Liver (tissue), 3 donors: ENCODE results near the gene PLEKHO1.

Experiments
- CTCF ChIP-seq: fragments of 150-350 bp; IDR thresholded peaks from 2 replicates; pipeline ENCODE4 v1.5.1; 2017; ENCODE audit warnings: improper control_type of control experiment, low read depth, low read length; ENCODE audit not compliant: missing input control
- EGR1 ChIP-seq, 2 donors: IDR thresholded peaks; 2 replicates each; pipeline ENCODE4 v1.6.1; 2016 to 2018; ENCODE audit warnings: antibody characterized with exemption in 2 of 2, low read depth in 2 of 2
- GABPA ChIP-seq, 2 donors: IDR thresholded peaks in 1 of 2; conservative IDR thresholded peaks in 1 of 2; 2 replicates each; pipeline ENCODE4 v1.6.1; 2016; ENCODE audit warnings: antibody characterized with exemption in 2 of 2, mild to moderate bottlenecking in 1 of 2, moderate library complexity in 1 of 2
- HNF4G ChIP-seq: IDR thresholded peaks from 2 replicates; pipeline ENCODE4 v1.6.1; 2016; ENCODE audit warnings: antibody characterized with exemption
- MAX ChIP-seq: IDR thresholded peaks from 2 replicates; pipeline ENCODE4 v1.6.1; 2016; ENCODE audit warnings: antibody characterized with exemption
- NR2F2 ChIP-seq: IDR thresholded peaks from 2 replicates; pipeline ENCODE4 v1.6.1; 2016; ENCODE audit warnings: antibody characterized with exemption
- RAD21 ChIP-seq, 2 donors: IDR thresholded peaks; 2 replicates each; pipeline ENCODE4 v1.6.1; 2016; ENCODE audit warnings: antibody characterized with exemption in 2 of 2, mild to moderate bottlenecking in 2 of 2
- TAF1 ChIP-seq: conservative IDR thresholded peaks from 2 replicates; pipeline ENCODE4 v1.6.1; 2016; ENCODE audit warnings: antibody characterized with exemption, mild to moderate bottlenecking
- YY1 ChIP-seq: IDR thresholded peaks from 2 replicates; pipeline ENCODE4 v1.6.1; 2016; ENCODE audit warnings: antibody characterized with exemption, mild to moderate bottlenecking
- ZBTB33 ChIP-seq: IDR thresholded peaks from 2 replicates; pipeline ENCODE4 v1.6.1; 2016; ENCODE audit warnings: antibody characterized with exemption
- donor health status: healthy.
- donor health status: healthy.

- TF ChIP-seq ZBTB33 (no peak), CTCF (no peak), EGR1 (IDR thresholded peaks at IDR 0.05; ENCODE audit: low read depth in 2 of 2) (no peak), MAX (no peak), NR2F2 (no peak), TAF1 (no peak), YY1 (no peak), RAD21 (IDR thresholded peaks at IDR 0.05) (no peak), HNF4G (no peak), GABPA (IDR thresholded peaks at IDR 0.05 in 1 of 2, conservative IDR thresholded peaks at IDR 0.05 in 1 of 2) (no peak)
Measured at GRCh38 chr1:150180474-150180873, 30.8 kb downstream of the PLEKHO1 start.
